COR-L47 (cell line): ENCODE measurements around the gene ZNF488.

Experiments
- DNase-seq: peaks from one replicate; lab custom pipeline; 2025; lab: John Stamatoyannopoulos, UW

The ZNF488 gene

GRCh38 chr10:47349516-47349915 is 34.6 kb downstream of the ZNF488 start:
- DNase-seq: no peak

- no peak for DNase-seq
Measured at GRCh38 chr10:47348661-47349470, 35.2 kb downstream of the ZNF488 start.

DNA sequence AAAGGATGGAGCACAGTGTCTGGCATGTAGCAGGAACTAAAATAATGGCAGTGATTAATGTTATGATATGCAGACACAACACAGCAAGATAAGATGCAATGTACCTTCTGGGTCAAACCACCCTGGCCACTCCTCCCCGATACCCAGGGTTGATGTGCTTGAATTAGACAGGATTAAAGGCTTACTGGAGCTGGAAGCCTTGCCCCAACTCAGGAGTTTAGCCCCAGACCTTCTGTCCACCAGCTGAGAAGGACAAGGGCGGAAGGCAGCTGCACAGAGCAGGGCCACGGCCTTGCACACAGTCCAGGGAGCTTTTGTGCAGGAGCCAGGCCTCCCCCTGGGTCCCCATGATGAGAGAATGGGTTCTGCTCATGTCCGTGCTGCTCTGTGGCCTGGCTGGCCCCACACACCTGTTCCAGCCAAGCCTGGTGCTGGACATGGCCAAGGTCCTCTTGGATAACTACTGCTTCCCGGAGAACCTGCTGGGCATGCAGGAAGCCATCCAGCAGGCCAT is 35.9 kb downstream of the ZNF488 start, which contains the start of gene RBP3:
RBP3 (plus strand) TSS at position 226 of the 514 bp plus-strand sequence; CDS start at position 348, 122 bp downstream.
- no peak for DNase-seq

GRCh38 chr10:47347303-47347675 is 36.8 kb downstream of the ZNF488 start:
- DNase-seq: no peak

DNA sequence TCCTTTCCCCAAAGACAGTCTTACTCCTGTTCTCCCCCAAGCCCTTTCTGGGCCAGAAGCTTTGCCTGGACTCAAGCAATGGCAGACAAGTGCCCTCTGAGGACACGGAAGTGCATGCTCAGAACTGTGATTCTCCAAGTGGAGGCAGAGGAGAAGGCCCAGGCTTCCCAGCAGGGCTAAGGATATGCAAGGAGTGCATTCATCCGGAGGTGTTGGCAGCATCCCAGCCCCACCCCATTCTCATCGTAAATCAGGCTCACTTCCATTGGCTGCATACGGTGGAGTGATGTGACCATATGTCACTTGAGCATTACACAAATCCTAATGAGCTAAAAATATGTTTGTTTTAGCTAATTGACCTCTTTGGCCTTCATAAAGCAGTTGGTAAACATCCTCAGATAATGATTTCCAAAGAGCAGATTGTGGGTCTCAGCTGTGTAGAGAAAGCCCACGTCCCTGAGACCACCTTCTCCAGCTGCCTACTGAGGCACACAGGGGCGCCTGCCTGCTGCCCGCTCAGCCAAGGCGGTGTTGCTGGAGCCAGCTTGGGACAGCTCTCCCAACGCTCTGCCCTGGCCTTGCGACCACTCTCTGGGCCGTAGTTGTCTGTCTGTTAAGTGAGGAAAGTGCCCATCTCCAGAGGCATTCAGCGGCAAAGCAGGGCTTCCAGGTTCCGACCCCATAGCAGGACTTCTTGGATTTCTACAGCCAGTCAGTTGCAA is 37.4 kb downstream of the ZNF488 start:
- no peak for DNase-seq

GRCh38 chr10:47344996-47345870 is 38.9 kb downstream of the ZNF488 start:
- DNase-seq: no peak

DNA sequence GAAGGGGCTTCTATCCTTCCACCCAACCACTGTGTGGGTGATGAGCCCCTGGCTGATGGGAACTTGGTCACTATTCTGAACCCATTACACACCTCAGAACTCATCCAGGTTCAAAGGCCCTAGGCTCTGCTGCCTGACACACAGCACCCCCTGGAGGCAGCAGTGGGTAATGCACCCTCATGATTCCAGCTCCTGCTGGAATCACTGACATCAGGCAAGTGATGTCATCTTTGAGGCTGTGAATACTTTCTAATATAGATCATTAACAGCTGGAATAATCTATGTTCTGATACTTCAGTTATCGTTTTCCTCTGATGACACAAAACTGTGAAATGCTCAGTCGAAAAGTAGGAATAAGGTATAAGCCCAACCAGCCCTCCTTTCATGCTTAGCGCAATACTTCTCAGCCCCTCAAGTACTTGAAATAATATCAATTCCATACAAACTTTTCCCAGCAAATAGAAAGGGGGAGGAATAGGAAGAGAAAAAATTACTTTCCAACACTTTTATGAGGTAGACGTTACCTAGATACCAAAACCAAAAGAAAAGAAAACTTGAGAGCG is 43.4 kb downstream of the ZNF488 start:
- DNase-seq: no peak

- no peak for DNase-seq
Measured at GRCh38 chr10:47339759-47340607, 44.1 kb downstream of the ZNF488 start.

GRCh38 chr10:47339186-47339735 is 44.8 kb downstream of the ZNF488 start:
- DNase-seq: no peak

- no peak for DNase-seq
Measured at GRCh38 chr10:47337310-47337709, 46.8 kb downstream of the ZNF488 start.

- DNase-seq: no peak
Measured at GRCh38 chr10:47336387-47337134, 47.5 kb downstream of the ZNF488 start.

- no peak for DNase-seq
Measured at GRCh38 chr10:47335906-47336305, 48.2 kb downstream of the ZNF488 start.

GRCh38 chr10:47334466-47335295 is 49.4 kb downstream of the ZNF488 start:
- no peak for DNase-seq

GRCh38 chr10:47333532-47333931 is 50.6 kb downstream of the ZNF488 start:
- no peak for DNase-seq

DNA sequence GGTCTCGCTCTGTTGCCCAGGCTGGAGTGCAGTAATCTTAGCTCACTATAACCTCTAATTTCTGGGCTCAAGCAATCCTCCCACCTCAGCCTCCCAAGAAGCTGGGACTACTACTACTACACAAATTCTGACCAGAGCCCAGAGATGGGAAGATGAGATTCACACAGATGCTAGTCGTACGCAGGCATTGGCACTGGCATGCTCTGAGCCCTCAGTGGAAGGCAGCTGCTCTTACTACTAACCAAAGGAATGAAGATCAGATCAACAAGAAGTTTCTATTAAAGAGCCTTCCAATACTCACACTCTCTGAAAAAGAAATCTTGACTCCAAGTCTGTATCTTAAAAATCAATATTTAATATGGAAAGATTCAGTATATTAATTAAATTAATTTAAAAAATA is 51.1 kb downstream of the ZNF488 start:
- no peak for DNase-seq

DNA sequence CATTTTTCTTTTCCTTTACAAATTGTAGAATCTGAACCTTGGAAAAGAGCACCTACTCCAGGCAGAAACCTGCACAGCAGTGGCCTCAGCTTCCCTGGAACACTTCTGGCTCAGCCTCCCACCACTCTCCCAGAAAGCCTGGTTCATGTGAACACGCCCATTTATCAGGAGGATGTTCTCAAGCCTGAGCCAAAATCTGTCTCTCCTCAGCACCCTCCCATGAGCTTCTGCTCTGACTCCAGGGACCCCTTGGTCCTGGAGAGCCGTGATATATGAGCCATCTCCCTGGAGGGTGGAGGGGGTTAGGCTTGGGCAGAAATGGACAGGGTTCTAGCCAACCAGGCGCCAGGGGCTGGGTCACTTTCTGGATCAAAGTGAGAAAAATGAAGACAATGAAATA is 51.7 kb downstream of the ZNF488 start:
- DNase-seq: no peak

DNA sequence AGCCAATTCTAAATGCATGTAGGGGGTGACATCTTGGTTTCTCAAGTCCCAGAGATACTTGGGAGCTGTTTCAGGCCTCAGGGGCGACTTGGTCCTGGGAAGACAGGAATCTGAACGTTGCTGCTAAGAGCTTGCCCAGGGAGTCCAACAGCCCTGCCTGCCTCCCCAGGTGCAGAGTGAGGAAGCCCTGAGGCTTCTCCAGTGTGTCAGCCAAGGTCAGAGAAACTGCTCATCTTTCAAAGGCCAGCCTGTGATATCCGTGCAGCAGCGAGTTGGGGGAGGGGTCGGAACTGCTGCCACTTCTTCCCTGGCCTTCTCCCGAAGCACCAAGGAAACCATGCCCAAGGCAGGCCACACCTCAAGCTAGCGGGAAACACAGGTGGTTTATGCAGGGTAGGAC is 52.1 kb downstream of the ZNF488 start:
- DNase-seq: no peak

DNA sequence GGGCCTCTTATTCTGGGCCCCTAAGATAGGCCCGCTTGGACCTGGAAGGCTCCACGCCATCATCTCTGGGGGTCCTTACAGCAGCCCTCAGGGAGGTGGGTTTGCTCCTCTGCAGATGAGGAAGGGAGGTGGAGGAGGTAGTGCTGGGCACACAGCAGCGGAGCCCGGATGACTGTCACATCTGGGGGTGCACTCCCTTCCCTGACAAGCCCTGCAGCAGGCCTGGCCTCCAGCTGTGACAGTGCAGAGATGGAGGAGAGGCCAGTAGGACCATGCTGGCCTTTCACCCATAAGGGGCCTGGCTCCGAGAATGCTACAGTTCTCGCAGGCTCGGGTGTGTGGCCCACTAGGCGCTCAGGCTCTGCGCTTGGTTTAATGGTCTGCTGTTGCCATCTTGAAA is 52.6 kb downstream of the ZNF488 start:
- DNase-seq: no peak

DNA sequence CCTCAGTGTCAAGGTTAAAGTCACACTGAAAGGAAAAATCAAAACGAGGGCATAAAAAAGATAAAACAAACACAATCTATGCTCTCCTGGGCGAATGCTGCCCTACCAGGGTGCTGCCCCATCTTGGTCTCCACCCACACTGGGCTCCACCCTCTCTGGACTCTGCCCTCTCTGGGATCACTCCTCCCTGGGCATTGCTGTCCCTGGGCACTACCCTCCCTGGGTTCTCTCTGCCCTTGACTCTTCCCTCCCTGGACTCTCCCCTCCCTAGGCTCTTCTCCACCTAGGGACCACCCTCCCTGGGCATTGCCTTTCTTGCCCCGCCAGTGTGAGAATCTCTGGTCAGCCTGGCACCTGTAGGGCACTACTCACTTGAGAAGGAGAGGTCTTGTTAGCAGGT is 53.3 kb downstream of the ZNF488 start:
- no peak for DNase-seq
